Ramos (cell line): ENCODE results near the gene GGT7.
"Not testable (repeated sequence)": the region's sequence is repeated elsewhere in the genome, so short reads cannot be mapped to it uniquely, and the experiment has no call there.

Experiments
- in situ Hi-C: fragments of 300-500 bp; cut with MboI; formaldehyde crosslinking; loops from one replicate; pipeline ENCODE4 v1.14.3; 2022; ENCODE audit warnings: low sequenced_read_pairs; ENCODE audit not compliant: unreplicated experiment

Gene GGT7

DNA sequence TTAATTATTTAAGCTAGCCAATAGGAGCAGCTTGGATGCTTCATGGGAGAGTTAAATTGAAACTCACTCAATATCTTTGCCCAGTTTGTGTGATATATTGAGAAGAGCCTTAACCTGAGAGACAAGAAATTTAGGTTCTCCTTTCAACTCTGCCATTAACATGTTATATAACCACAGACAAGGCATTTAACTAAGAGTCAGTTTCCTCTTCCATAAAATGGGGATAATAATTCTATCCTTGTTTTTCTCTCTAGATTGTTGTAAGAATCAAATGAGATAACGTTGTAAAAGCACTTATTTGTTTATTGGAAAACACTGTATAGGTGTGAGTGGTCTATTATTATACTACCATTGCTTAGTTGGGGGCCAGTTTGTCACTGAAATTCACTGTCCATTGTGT lies 11.6 kb upstream of the GGT7 start:
- in situ Hi-C loops = no loop called here

DNA sequence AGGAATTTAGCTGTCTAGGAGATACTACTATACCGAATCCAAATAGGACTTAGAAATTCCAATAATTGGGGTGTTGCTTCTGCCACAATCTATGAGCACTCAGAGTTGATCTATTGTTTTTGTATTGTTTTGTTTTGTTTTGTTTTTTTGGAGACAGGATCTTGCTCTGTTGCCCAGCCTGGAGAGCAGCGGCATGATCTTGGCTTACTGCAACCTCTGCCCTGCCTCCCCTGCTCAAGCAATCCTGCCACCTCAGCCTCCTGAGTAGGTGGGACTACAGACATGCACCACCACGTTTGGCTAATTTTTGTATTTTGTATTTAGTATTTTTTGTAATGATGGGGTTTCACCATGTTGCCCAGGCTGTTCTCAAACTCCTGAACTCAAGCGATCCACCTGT lies 11.2 kb upstream of the GGT7 start:
- in situ Hi-C loops = no loop called here

DNA sequence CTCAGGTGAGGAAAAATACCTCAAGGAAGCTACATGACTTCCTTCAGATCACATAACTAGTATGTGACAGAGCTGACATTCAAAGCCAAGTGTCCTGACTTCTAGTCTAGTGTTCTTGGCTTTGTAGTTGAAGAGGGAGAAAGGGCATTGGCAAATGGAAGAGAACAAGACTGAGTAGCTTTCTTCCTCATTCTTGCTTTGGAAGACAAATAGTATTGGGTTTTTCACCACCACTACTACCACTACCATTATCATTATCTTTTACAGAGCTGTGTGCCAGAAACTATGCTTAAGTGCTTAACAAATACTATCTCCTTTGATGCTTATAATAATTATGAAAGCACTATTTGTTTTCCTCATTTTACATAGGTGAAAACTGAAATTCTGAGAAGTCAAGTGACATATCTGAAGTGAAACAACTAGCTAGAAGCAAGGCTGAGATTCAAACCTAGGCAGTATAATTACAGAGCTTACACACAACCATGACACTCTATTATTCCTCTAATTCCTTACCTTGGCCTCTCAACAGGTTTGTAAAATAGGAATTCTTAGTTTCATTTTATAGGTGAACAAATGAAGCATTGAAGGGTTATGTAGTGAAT lies 10.5 kb upstream of the GGT7 start:
- in situ Hi-C loops = no loop called here

DNA sequence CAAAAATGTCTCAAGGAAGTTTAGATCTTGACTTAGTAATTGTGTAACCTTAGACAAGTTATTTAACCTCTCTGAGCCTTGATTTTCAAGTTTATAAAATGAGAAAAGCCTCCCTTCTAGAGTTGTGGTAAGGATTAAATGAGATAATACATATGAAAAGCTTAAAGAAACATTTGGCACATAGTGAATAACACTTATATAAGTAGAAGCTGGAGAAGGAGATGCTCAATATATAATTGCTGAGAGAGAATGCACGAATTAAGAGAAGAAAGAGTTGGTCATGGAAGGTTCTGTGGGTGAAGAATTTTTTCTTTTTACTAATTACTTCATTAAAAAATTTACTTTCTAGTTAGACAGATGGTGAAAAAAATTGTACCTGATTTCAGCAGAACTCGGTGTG lies 9.0 kb upstream of the GGT7 start:
- in situ Hi-C loops = no loop called here

DNA sequence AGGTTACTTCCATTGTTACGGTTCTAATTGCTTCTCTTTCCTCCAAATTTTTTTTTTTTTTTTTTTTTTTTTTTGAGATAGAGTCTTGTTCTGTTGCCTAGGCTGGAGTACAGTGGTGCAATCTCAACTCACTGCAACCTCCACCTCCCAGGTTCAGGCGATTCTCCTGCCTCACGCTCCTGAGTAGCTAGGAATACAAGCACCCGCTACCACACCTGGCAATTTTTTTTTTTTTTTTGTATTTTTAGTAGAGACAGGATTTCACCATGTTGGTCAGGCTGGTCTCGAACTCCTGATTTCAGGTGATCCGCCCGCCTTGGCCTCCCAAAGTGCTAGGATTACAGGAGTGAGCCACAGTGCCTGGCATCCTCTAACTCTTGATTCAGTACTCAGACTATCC lies 8.3 kb upstream of the GGT7 start:
- in situ Hi-C loops = not testable (repeated sequence)

DNA sequence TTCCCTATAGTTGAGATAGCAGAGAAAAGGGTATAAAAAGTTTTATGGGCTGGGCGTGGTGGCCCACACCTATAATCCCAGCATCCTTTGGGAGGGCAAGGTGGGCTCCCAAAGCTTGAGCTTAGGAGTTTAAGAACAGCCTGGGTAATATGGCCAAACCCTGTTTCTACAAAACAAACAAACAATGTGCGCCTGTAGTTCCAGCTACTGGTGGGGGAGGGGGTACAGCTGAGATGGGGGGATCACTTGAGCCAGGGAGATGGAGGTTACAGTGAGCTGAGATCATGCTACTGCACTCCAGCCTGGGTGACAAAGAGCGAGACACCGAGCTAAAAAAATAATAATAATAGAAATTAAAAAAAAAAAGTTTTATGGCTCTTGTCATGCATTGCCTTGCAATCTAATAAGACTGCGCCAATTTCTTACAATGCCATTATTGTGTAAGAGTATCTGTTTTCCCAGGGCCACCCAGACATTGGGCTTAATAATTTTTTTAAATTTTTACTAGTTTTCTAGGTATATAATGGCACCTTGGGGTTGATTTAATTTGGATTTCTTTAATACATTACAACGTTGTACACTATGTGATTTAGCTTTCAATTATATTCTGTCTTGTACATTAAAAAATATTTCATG lies 7.7 kb upstream of the GGT7 start:
- in situ Hi-C loops = no loop called here

DNA sequence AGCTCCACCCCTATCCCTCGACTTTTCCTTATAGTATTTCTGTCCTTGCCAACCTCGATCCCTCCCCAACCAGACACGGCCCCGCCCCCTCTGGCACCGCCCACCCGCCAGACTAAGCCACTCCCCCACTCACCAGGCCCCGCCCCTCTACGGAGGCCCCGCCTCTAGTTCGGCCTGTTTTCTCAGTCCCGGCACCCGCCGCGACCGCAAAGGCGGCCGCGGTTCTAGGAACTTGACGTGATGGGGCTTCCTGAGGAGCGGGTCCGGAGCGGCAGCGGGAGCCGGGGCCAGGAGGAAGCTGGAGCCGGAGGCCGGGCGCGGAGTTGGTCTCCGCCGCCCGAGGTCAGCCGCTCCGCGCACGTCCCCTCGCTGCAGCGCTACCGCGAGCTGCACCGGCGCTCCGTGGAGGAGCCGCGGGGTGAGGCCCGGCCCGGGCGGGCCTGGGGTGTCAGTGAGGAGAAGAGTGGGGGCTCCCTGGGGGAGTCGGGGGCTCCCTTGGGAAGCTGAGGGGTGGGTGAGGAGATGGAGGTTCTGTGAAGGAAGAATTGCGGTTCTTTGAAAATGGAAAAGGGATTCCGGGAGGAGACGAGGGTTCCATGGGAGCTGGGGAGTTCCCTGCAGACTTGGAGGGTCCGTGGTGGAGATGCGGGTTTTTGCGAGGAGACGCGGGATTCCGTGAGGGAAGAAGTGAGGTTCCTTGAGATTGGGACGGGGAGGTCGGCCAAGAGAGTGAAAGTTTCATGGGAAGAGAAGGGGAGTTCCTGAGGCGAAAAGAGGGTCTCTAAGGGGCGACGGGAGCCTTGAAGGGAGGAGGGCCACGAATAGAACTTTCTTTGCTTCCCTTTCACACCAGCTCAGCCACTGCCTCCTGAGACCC lies 4.0 kb upstream of the GGT7 start, which contains the start of gene ACSS2:
Gene ACSS2 (plus strand): TSS at position 207 of the 877 bp plus-strand sequence. CDS start 34 bp downstream, at position 241.
- in situ Hi-C loops = no loop called here

DNA sequence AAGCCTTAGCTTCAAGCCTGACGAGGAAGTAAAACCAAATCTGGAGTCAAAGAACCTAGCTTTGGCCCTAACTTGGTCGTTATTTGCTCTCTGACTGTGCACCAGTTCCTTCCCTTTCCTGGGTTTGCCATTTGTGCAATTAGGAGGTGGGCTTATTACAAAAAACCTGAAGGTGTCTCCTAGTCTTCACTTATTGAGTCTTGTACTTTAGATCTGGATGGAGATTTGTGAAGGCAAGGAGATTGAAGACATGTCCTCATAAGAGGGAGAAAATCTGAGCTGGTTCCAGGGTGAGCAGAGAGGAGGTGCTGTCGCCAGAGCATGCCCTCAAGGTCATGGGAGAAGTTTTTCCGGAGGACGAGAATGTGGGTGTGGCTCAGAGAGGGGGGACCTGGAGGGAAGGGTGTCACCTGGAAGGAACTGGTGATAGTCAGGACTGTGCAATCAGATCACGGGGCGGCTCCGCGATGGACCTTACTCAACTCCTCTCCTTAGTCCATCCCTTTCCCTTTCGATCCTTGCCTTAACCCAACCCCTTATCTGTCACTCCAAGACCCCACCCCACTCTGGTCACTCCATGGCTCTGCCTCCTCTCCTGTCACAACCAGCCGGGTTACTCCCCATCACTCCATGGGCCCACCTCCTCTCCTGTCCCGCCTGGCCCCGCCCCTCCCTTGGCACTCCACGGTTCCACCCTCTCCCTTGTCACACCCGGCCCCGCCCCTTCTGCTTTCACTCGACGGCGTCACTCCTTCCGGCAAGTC lies 3.2 kb upstream of the GGT7 start:
- in situ Hi-C loops = no loop called here

DNA sequence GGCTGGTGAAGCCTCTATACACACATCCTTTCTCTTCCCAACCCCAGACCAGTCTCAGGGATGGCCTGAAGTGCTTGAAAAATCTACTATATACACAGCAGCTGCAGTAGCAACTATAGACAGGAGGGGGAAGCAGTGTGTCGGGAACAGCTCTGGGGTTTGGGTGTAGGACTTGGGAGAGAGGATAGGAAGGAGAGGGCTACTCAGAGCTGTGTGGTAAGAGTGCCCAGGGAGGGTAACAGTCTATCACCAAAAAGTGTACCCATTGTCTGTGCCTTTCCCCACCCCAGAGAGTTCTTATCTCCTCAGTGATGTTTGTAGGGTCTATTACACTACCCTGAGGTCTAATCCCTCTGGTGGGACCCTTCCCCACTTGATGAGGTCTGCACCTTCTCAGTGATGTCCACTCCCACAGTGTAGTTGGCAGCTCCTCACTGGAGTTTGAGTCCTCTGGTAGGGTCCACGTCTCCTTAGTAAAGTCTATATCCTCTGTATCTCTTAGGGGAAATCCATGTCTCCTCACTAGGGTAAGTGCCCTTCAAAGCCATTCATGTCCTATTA lies 1.5 kb upstream of the GGT7 start:
- in situ Hi-C loops = loop anchor here (5.0 kb wide), 1 partner anchor 83 kb away; the partner anchor contains the start of genes GSS and MYH7B

DNA sequence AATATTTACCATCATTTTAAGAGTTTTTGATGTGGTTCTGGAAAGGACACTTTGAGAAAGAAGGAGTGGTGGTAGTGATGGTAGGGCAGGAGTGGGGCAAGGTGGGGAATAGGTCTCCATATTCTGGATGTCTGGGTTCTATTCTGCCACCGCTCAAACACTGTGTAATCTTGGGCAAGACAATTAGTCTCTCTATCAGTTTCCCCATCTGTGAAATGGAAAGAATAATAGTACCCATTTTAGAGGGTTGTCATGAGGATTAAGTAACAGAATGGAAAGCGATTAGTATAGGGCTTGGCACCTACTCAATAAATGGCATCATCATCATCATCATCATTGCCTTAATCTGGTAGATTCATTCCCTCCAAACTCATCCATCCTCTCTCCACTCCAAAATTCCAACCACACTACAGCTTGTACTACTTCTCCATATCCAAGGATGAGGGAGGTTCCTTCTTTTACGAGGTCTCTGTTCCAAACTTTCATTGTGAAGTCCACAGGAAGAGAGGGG lies 982 bp upstream of the GGT7 start:
- in situ Hi-C loops = loop anchor here (5.0 kb wide), 1 partner anchor 84 kb away; the partner anchor contains the start of genes GSS and MYH7B

DNA sequence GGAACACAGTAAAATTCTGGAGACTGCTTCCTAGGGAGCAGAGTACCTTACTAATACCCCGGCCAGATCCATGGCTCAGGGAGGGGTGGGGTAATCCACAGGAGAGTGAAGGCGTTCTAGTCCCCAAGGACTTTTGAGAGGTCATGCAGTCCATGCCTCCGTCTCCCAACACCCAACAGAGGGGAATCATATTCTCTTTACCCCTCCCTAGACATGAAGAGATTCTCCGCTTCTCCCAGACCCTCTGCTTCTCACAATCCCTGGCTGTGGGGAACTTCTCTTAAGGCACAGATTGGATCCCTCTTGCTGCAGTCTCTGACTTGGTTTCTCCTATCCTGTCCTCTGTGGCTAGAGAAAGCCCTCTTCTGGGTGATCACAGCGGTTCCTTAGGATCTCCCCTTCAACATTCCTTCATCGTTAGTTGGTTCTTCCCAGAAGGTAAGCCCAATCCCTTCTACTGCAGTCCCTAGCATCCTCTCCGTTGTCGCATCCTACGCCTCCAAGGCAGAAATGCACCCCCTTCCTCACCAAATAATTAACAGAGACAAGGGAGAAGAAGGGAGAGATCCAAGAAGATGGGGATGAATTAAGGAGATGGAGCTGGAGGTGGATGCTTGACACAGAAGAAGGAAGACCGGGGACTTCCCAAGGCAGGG lies 562 bp downstream of the GGT7 start:
- in situ Hi-C loops = loop anchor here (5.0 kb wide), 1 partner anchor 85 kb away; the partner anchor contains the start of genes GSS and MYH7B

DNA sequence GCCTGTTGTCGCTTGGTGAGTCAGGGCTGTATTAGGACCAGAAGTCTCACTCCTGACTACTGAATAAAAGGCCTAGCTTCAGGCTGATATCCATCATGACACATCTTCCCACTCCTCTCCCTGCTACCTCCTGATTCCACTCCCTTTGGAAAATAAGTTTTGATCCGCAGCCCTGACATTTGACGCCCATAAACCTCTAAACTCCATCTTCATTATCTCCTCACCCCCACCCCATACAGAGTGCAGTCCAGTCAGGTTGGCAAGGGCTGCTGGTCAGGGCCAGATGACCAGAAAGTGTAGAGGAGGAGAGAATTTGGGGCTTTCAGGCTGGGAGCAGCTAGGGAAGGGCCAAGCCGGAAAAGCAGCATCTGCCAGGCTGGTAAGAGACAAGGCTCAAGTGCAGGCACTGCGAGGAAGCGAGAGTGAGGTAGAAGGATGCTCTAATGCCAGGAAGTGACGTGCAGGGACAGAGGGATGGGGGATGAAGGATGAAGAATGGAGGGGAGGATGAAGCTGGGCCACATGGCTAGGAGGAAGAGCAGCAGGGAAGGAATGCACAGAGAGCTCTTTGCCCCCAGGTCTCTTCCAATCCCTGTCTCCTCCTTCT lies 1.2 kb downstream of the GGT7 start:
- in situ Hi-C loops = loop anchor here (5.0 kb wide), 1 partner anchor 86 kb away; the partner anchor contains the start of genes GSS and MYH7B

DNA sequence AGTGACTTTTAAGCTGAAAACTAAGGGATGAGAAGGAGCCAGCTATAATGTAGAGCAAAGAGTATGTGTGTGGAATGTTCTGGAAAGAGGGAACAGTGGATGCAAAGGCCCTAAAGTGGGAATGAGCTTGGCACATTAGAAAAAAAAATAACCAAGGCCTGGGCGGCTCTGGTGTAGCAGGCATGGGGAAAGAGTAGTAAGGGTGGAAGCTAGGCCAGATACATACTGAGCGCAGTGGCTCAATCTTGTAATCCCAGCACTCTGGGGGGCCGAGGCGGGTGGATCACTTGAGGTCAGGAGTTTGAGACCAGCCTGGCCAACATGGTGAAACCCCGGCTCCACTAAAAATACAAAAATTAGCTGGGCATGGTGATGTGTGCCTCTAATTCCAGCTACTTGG lies 8.4 kb downstream of the GGT7 start:
- in situ Hi-C loops = no loop called here

DNA sequence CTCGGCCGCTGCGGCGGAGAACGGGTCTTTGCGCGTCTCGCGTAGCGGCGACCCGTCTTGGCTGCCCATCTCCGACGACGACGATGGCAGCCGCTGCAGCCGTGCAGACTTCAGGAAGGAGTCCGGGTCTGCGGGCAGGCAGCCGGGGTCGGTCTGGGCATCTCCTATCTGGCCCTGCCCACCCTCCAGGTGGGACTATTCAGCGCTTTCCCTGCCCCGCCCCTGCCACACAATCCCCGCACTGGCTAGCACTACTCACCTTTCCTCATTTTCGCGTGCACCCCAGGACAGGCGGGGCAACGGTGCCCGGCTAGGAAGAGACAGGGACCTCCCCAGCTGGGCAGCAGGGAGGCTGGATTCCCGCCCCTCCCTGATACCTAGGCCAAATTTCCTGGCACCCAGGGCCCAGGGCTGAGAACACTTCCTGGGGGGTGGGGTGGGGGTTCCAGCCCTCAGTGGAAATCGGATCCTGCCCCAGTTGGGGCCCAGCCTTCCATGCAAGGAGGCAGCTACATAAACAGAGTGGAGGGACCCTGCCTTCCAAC lies 9.2 kb downstream of the GGT7 start:
- in situ Hi-C loops = no loop called here

DNA sequence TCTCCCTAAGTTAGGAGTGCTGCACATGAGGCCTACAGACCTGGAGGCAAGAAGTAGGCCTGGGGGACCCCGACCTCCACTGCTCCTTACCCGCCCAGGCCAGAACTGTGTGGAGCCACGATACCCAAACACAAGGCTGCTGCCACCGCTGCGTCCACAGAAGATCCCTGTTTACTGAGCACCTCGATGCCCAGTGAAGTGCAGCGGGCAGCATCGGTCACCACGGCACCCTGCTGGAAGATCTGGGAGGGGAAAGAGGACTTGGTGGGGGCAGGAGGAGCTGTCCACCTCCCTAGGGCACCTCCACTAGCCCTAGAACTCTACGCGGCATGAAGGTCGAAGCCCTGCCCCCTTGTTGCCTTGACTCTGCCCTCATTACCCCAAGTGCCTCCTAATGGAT lies 9.9 kb downstream of the GGT7 start:
- in situ Hi-C loops = no loop called here

DNA sequence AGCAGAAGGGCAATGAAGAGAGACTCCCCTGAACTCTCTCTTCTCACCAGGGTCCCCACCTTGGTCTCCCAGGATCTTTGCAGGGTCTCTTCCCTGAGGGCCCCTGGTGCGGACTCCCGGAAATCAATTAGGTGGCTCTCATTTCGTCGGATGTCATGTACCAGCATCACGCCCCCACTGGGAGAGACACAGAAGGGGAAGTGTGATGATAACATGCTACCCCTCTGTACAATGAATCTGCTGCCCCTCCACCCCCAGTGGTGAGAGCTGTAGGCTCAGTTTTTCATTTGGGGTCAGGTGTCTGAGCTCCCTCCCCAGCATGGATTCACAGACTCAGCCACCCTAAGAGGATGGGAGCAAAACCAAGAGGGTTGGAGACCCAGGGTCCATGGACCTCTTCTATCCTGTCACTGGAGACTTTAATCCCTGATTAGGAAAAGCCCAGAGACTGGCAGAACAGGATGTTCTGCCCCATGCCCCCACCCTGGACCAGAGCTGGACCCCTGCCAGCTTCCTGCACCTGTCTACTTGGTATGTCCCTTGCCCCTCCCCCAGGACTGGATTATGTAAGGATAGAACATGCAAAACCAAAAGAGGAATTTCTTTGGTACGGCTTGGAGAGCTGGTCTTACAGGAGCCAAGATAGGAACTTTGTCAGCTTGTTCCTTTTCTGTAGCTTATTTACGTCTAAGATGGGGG lies 11.1 kb downstream of the GGT7 start:
- in situ Hi-C loops = no loop called here

DNA sequence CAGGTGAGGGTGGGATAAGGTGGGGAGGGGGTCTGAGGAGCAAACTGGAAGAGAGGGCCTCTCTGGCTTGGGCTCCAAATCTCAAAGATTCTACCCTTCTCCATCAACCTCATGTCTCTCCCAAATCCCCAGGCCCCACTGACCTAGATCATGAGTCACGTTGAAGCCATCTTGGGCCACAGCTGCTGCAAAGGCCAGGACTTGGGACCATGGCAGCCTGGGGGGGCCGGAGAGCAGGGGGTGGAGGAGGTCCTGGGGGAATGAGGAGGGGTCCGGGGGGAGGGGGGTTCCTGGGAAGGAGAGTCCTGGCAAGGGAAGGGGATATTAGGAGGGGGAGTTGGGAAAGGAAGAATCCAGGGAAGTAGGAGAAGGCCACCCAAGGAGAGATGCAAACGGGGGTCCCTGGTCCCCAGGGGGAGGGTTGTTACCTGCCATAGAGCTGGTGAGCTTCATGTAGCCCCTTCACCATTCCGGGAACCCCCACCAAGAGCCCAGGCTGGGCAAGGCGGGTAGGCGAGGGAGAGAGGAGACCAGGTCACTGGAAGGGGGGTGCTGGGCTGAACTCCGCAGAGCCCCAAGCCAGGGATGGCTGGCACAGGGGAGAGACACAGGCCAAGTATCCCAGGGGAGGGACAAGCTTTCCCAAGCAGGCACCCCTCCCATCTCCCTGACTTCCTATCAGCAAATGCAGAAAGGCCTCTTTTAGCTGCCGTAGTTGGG lies 12.7 kb downstream of the GGT7 start:
- in situ Hi-C loops = no loop called here
